ENCODE results near the gene MEFV. TPM values are rescaled to one million over a fixed set of nuclear protein-coding genes. Genes with fewer than 3 reads are reported as not detected.

Gene MEFV
- total and polyA plus RNA-seq, 2 of the 13 experiments (the other 11 are each of a cell fraction or from before 2014, with no cell fraction given): 0.22 TPM; not detected in 1

- TF ChIP-seq IRF9 (CRISPR knock-in tag; IDR thresholded peaks at IDR 0.05; ENCODE audit: borderline replicate concordance): 0 out of 2 replicates have a peak, but pooled peaks have one; percentile 5
These were observed 25.8 kb upstream of the MEFV start (continued) for GRCh38 chr16:3282103-3282729.

GRCh38 chr16:3281222-3281820 is 24.9 kb upstream of the MEFV start:
- Histone ChIP-seq H3K9ac (ENCODE audit: insufficient read depth, low read depth, low read length) (0 out of 2 replicates have a peak overlapping the region, but pooled peaks have one; percentile 96), H3K27ac (ENCODE audit: extremely low read length, insufficient read depth, low read length) (peak overlapping the region; percentile 99), H3K36me3 (replicated peaks in 1 of 2; ENCODE audit: control insufficient read depth in 1 of 2, insufficient read depth in 2 of 2, low read length in 2 of 2) (peaks cover 7 to 14% of the 10 kb centered on the region in 2 experiments), H2AFZ (ENCODE audit: low read length) (no peak overlapping the region), H3K27me3 (ENCODE audit: control insufficient read depth in 1 of 2, insufficient read depth in 2 of 2, low read length in 2 of 2) (no peaks in the 10 kb centered on the region; a peak in 1 of 5 replicates), H3K4me3 (replicated peaks in 1 of 3; ENCODE audit: insufficient read depth in 1 of 3, low read depth in 2 of 3, low read length in 3 of 3) (peak overlapping the region in 2 of 3 experiments; percentile 99 to 100; a peak in 1 of 6 replicates), H3K4me1 (ENCODE audit: insufficient read depth, low read length) (peaks cover 38% of the 10 kb centered on the region), H4K20me1 (ENCODE audit: insufficient read depth, low read length) (peaks cover 23% of the 10 kb centered on the region), H3K9me3 (ENCODE audit: low read length) (no peaks in the 10 kb centered on the region), H3K4me2 (ENCODE audit: low read depth, low read length) (peak overlapping the region; percentile 84), H3K79me2 (ENCODE audit: insufficient read depth, low read length) (peaks cover 30% of the 10 kb centered on the region)
- intact Hi-C loops (cut with micrococcal nuclease; ENCODE audit: unreplicated experiment) (no loop called here), in situ Hi-C loops (cut with HindIII; ENCODE audit: extremely low pct_ligation_motif_present, low pct_unique_long_range_greater_than_20kb) (no loop called here)
- no peak for TF ChIP-seq ZMYM3 (CRISPR knock-in tag; IDR thresholded peaks at IDR 0.05)
- no peak for TF ChIP-seq RBM22 (optimal IDR thresholded peaks at IDR 0.05; ENCODE audit: low read length)
- no peak for TF ChIP-seq FOXK1 (CRISPR knock-in tag; IDR thresholded peaks at IDR 0.05; ENCODE audit: borderline replicate concordance, low read depth)
- no peak for TF ChIP-seq ZNF205 (CRISPR knock-in tag; IDR thresholded peaks at IDR 0.05)
- ATAC-seq (no peak), DNase-seq (ENCODE audit: low spot score) (no peak), FAIRE-seq (no peak)
- CTCF ChIA-PET (ENCODE audit: low intra/inter-chr PET ratio, low total read pairs): no interaction called here
- no TSS peak for BruUV-seq (replicated peaks)
- 99% methylated on average over 6 of the region's 6 CpGs for WGBS (ENCODE audit: low lambda C conversion rate)
- POLR2A ChIA-PET: interaction anchor here (1.7 kb wide), 1 partner anchor 17 kb away, joined by 5 read pairs; no protein-coding TSS in a partner anchor
